ENCODE results near the gene TBK1.
A peak's percentile ranks its signal among the peaks of the same experiment; 100 is the strongest.

The TBK1 gene

DNA sequence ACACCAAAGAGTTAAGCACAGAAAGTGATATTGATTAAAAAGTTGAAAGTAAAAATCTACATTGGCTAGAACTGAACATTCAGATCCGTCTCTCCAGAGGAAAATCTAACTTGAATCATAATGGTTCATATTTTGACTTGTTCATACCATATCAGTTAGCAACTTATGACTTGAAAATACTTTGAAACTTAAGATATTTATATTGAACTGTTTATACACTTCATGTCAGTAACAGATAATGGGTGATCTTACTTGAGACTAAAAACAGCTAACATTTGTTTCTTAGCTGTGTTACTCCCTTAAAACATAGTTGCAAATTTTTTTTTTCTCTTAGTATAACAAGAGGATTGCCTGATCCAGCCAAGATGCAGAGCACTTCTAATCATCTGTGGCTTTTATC is 3.6 kb downstream of the TBK1 start:
- Histone ChIP-seq H3K4me1 (ENCODE audit: insufficient read depth, low read length, poor library complexity, severe bottlenecking) (peaks cover 62% of the 10 kb centered on the region), H3K27me3 (ENCODE audit: insufficient read depth, low read length, poor library complexity, severe bottlenecking) (no peaks in the 10 kb centered on the region), H3K79me2 (ENCODE audit: insufficient read depth, low read length) (peaks cover 86% of the 10 kb centered on the region), H3K4me3 (ENCODE audit: low read length, poor library complexity, severe bottlenecking) (peak overlapping the region; percentile 58), H3K36me3 (ENCODE audit: insufficient read depth, low read length) (0 out of 2 replicates have a peak, but pooled peaks cover 3% of the 10 kb centered on the region), H3K9ac (ENCODE audit: low read depth, low read length, poor library complexity, severe bottlenecking) (peak overlapping the region; percentile 59), H2AFZ (ENCODE audit: low read length) (no peak overlapping the region), H3K4me2 (ENCODE audit: low read depth, low read length, poor library complexity, severe bottlenecking) (peak overlapping the region; percentile 69), H3K9me2 (replicated peaks; ENCODE audit: low read depth, low read length) (no peaks in the 10 kb centered on the region), H3F3A (ENCODE audit: low read depth) (0 out of 2 replicates have a peak, but pooled peaks cover 6% of the 10 kb centered on the region), H4K20me1 (ENCODE audit: insufficient read depth, low read length, poor library complexity, severe bottlenecking) (peaks cover 29% of the 10 kb centered on the region), H3K9me3 (ENCODE audit: insufficient read depth, low read depth, low read length) (no peaks in the 10 kb centered on the region)
- TF ChIP-seq EZH2phosphoT487 (IDR thresholded peaks at IDR 0.05; ENCODE audit: borderline replicate concordance): no peak
- TF ChIP-seq, protein P1, sequence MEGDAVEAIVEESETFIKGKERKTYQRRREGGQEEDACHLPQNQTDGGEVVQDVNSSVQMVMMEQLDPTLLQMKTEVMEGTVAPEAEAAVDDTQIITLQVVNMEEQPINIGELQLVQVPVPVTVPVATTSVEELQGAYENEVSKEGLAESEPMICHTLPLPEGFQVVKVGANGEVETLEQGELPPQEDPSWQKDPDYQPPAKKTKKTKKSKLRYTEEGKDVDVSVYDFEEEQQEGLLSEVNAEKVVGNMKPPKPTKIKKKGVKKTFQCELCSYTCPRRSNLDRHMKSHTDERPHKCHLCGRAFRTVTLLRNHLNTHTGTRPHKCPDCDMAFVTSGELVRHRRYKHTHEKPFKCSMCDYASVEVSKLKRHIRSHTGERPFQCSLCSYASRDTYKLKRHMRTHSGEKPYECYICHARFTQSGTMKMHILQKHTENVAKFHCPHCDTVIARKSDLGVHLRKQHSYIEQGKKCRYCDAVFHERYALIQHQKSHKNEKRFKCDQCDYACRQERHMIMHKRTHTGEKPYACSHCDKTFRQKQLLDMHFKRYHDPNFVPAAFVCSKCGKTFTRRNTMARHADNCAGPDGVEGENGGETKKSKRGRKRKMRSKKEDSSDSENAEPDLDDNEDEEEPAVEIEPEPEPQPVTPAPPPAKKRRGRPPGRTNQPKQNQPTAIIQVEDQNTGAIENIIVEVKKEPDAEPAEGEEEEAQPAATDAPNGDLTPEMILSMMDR (conservative IDR thresholded peaks at IDR 0.05; ENCODE audit: low read length): no peak

DNA sequence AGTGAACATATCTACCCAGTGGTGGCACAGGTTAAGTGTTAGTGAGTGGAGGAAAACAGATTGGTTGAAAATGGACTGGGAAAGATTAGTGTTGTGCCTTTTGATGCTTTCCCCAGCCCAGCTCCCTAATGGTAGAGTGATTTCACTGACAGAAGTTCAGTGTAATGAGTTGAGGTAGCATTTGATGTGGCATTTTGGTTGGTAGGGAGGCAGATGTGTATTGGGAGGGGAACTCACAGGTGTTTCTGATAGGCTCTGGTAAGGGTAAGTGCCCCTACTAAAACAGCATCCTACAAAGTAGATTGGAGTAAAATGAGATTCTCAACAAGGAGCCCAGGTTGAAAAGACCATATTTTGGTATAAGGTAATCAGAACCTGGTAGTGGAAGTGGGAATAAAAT is 4.2 kb downstream of the TBK1 start:
- H3K36me3 ChIP-seq (ENCODE audit: insufficient read depth, low read length): 0 out of 2 replicates have a peak, but pooled peaks cover 3% of the 10 kb centered on the region
- no peaks in the 10 kb centered on the region for H3K27me3 ChIP-seq (ENCODE audit: insufficient read depth, low read length, poor library complexity, severe bottlenecking)
- peaks cover 29% of the 10 kb centered on the region for H4K20me1 ChIP-seq (ENCODE audit: insufficient read depth, low read length, poor library complexity, severe bottlenecking)
- peak overlapping the region; percentile 69 for H3K4me2 ChIP-seq (ENCODE audit: low read depth, low read length, poor library complexity, severe bottlenecking)
- TF ChIP-seq, protein P1 (conservative IDR thresholded peaks at IDR 0.05; ENCODE audit: low read length): no peak
- no peak for TF ChIP-seq EZH2phosphoT487 (IDR thresholded peaks at IDR 0.05; ENCODE audit: borderline replicate concordance)
- peaks cover 89% of the 10 kb centered on the region for H3K79me2 ChIP-seq (ENCODE audit: insufficient read depth, low read length)
- H3K9me2 ChIP-seq (replicated peaks; ENCODE audit: low read depth, low read length): no peaks in the 10 kb centered on the region
- no peaks in the 10 kb centered on the region for H3K9me3 ChIP-seq (ENCODE audit: insufficient read depth, low read depth, low read length)
- H3K4me3 ChIP-seq (ENCODE audit: low read length, poor library complexity, severe bottlenecking): peak overlapping the region; percentile 58
- 0 out of 2 replicates have a peak, but pooled peaks cover 6% of the 10 kb centered on the region for H3F3A ChIP-seq (ENCODE audit: low read depth)
- H2AFZ ChIP-seq (ENCODE audit: low read length): no peak overlapping the region
- peaks cover 58% of the 10 kb centered on the region for H3K4me1 ChIP-seq (ENCODE audit: insufficient read depth, low read length, poor library complexity, severe bottlenecking)
- peak overlapping the region; percentile 59 for H3K9ac ChIP-seq (ENCODE audit: low read depth, low read length, poor library complexity, severe bottlenecking)

GRCh38 chr12:64457032-64457431 is 5.1 kb downstream of the TBK1 start:
- Histone ChIP-seq H3K9ac (ENCODE audit: low read depth, low read length, poor library complexity, severe bottlenecking) (peak overlapping the region; percentile 12), H2AFZ (ENCODE audit: low read length) (no peak overlapping the region), H3K4me2 (ENCODE audit: low read depth, low read length, poor library complexity, severe bottlenecking) (peak overlapping the region; percentile 72), H4K20me1 (ENCODE audit: insufficient read depth, low read length, poor library complexity, severe bottlenecking) (peaks cover 29% of the 10 kb centered on the region), H3K79me2 (ENCODE audit: insufficient read depth, low read length) (peaks cover 86% of the 10 kb centered on the region), H3K27me3 (ENCODE audit: insufficient read depth, low read length, poor library complexity, severe bottlenecking) (no peaks in the 10 kb centered on the region), H3F3A (ENCODE audit: low read depth) (0 out of 2 replicates have a peak, but pooled peaks cover 6% of the 10 kb centered on the region), H3K9me3 (ENCODE audit: insufficient read depth, low read depth, low read length) (no peaks in the 10 kb centered on the region), H3K4me3 (ENCODE audit: low read length, poor library complexity, severe bottlenecking) (peak overlapping the region; percentile 32), H3K9me2 (replicated peaks; ENCODE audit: low read depth, low read length) (no peaks in the 10 kb centered on the region), H3K4me1 (ENCODE audit: insufficient read depth, low read length, poor library complexity, severe bottlenecking) (peaks cover 53% of the 10 kb centered on the region), H3K36me3 (ENCODE audit: insufficient read depth, low read length) (peaks cover 12% of the 10 kb centered on the region; the same call in 1 of the 2 replicates)
- TF ChIP-seq, protein P1 (conservative IDR thresholded peaks at IDR 0.05; ENCODE audit: low read length): no peak
- TF ChIP-seq EZH2phosphoT487 (IDR thresholded peaks at IDR 0.05; ENCODE audit: borderline replicate concordance): no peak
